Esophagus squamous epithelium (tissue), 4 donors: Measurements from ENCODE around the gene STARD8.

Experiments
- POLR2A ChIP-seq, 4 donors: fragments of 450-650 bp; IDR thresholded peaks; one replicate each; pipeline ENCODE4 v1.6.1; 2017; ENCODE audit warnings: antibody characterized with exemption in 4 of 4, mild to moderate bottlenecking in 4 of 4, moderate library complexity in 3 of 4
- TF ChIP-seq, protein P1 (sequence below), 6 experiments: fragments of 450-650 bp in 4 of 6; fragments of 200-600 bp in 2 of 6; sonication (generic) in 2 of 6; IDR thresholded peaks; one replicate each; pipeline ENCODE4 v1.5.1; 2016 to 2019; ENCODE audit warnings: antibody characterized with exemption in 6 of 6, mild to moderate bottlenecking in 4 of 6, moderate library complexity in 4 of 6

- TF ChIP-seq, protein P1, sequence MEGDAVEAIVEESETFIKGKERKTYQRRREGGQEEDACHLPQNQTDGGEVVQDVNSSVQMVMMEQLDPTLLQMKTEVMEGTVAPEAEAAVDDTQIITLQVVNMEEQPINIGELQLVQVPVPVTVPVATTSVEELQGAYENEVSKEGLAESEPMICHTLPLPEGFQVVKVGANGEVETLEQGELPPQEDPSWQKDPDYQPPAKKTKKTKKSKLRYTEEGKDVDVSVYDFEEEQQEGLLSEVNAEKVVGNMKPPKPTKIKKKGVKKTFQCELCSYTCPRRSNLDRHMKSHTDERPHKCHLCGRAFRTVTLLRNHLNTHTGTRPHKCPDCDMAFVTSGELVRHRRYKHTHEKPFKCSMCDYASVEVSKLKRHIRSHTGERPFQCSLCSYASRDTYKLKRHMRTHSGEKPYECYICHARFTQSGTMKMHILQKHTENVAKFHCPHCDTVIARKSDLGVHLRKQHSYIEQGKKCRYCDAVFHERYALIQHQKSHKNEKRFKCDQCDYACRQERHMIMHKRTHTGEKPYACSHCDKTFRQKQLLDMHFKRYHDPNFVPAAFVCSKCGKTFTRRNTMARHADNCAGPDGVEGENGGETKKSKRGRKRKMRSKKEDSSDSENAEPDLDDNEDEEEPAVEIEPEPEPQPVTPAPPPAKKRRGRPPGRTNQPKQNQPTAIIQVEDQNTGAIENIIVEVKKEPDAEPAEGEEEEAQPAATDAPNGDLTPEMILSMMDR (IDR thresholded peaks at IDR 0.05) = no peak
- no peak for TF ChIP-seq POLR2A (IDR thresholded peaks at IDR 0.05)
These were observed 49.0 kb downstream of the STARD8 start for GRCh38 chrX:68696267-68696990.
